Muscle of back (tissue), 11 donors: ENCODE results near the gene ZC3H4. TPM values are rescaled to one million over a fixed set of nuclear protein-coding genes. Genes with fewer than 3 reads are reported as not detected.
"Not testable (repeated sequence)": the region's sequence is repeated elsewhere in the genome, so short reads cannot be mapped to it uniquely, and the experiment has no call there.

Experiments used
- DNase-seq, 3 donors: peaks; one replicate each; pipeline versions ENCODE4 v3.0.0 to v3.0.0-alpha.2; 2013
- polyA plus RNA-seq, 10 donors: library from polyadenylated mRNA; unstranded; fragments of 120-200 nt; gene quantifications; one replicate each; pipeline ENCODE4 v1.2.1, GENCODE V29; 2013; ENCODE audit not compliant: insufficient read length in 10 of 10

Gene ZC3H4
- polyA plus RNA-seq, 10 donors, result 22.2 to 31.5 (median 25.2) TPM

DNA sequence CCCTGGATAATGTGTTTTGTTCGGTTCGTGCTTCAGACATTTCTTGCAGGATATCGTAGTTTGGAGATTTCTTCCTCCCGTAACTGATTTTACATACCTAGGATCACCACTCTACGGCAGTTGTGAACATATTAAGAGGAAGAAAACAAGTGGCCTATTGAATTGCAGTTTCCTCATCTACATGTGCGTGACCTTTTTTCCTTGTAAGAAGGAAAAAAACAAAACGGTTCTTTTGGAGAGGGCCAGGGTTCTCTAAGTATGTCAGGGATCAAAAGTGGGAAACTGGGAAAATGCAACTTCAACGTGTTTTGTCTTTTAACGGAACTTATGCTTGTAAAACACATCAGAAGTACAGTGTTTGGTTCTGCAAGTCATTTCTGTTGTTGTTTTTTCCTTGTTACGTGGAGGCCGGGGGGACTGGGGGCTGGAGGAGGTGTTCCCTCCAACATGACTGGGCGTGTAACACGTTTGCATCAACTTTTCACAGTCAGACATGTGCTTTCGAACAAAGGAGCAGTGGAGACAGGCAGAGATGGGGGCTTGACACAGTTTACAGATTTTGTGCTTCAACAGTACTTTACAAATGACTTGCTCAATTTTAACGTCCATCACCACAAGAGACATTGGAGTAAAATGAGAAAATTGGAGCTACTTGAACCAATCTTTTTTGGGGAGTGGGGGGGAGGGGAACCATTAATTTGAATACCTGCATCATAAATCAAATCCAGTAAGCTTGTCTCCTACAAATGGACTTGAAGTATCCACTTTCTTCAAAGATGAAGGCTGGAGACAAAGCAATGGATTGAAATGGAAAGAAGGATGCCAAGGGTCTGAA, 3.8 kb downstream of the ZC3H4 start:
- peak; percentile 50 to 79 (median 61) for DNase-seq

DNA sequence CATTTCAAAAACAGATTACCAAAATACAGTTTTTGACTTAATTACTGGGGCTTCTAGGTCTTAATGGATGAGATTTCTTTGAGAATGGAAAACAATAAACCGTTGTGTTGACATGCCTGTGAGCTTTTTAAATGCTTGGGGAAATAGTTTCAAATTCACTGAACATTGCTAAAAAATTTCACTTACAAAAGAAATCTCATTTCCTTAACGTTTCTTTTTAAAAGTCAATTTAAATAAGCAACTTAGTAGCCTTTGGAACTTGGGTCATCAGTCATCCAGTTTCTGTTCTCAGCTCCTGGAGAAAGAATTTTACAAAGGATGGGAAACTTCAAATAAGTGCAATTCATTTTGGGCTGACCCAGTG, 4.4 kb downstream of the ZC3H4 start:
- DNase-seq, result no peak

DNA sequence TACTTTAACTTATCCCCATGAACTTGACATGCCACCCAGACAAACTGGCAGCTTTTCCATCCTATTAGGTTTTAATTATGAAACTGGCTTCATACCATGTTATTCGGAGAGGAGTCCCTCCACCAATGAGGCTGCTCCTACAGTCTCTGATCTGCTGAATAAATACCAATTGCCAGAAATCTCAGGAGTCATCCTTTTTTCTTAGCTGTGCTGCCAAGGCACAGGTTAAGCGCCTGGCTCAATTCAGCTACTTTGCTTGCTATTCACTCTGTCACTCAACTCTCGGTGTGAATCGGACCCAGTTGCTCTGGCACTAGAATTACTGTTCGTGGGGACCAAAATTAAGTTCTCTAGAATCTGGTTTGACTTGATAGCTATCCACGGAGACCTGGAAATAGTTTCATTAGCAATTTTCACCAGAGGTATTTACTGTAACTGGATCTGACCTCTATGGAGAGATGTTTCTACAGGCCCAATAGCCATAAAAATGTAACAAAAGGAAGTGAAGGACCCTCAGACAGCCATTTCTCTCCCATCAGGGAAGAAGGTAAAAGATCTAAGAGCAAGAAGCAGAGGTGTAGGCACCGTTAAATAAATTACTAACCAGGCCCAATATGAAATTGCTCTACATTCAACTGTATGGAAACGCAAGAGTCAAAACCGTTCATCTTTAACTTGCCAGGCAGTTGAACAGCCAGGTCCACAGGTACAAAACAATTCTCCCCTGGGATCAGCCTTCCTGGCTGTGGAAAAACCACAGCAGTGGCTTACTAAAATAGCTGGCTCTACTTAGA, 5.4 kb downstream of the ZC3H4 start:
- no peak for DNase-seq

DNA sequence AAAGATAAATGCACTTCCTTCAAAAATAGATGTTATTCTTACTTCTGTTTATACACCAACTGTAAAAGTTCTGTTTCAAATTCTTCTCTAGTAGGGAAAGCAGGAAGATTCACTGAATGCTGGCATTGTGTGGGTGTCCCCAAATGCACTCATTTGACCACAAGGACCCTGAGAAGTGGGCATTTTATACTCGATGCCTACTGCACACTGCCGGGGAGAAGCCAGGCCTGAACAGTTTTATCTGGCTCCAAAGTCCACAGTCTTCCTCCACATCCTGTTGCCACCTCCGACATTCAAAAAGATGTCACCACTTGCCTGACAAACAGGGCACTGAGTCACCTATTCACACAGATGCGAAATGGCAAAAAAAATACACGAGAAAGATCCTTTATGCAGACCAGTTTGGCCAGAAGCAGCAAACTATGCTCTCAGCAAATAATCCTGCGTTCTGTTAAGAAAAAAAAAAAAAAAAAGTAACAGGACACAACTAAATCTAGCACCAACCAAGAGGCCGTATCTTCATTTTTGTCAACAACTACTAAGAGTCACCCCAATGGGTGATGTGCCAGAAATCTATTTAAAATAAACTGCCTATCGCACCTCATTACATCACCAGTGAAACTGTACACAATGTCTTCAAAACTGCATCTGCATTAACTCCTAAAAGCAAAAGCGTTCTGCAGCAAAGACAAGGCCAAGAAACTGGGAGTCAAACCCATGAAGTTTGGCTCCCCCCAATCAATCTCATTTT, 6.2 kb downstream of the ZC3H4 start:
- no peak for DNase-seq

DNA sequence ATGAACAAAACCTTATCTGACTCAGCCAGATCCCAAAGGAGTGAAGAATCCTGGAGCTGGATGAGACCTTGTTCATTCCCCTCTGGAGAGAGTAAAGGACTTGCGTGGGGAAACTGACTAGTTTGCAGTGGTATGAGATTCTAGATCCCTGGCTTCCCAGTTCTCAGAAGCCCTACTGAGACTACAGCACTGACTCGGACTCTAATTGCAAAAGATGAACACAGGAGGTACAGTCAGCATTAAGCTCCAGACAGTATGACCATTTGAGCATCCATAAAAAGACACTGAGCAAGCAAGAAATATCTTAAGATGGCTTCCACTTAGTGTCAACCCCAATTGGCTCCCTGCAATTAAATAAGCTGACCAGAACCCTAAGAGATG, 6.8 kb downstream of the ZC3H4 start:
- DNase-seq, result no peak

DNA sequence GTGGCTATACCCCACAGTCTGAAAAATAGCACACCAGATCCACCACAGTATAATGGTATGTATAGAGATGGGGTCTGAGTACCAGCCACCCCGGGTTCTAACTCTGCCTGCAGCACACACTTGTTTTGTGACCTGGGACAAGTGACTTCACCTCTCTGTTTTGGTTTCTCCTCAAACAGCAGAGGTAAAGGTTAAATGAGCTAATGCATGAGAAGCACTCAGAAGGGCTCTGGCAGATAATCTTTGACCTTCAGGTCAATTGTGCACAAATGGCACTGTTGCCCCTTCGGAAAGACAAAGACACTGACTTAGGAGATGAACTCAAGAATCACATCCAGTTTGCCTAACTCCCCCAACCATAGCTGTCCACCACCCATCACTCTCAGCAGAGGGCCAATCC, 7.7 kb downstream of the ZC3H4 start:
- DNase-seq, result no peak

DNA sequence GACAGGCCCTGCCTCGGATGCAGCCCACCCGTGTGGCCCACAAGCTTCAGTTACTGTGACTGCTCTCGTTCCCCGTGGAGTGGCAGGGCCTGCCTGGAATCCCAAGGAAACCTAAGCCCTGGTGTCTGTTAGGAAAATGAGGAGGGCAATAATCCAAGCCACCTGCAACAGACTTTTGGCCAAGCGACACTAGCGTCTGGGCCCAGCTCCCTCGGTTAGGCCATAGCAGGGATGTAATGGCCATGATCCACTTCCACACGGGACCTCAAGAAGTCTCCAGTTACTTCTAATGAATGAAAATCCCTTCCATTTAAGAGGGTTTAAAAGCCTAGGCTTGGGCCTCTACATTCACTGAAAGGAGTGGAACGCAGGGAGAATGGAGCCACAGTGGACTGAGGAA, 8.9 kb downstream of the ZC3H4 start:
- peak in 2 of 3 donors; percentile 62 to 77 for DNase-seq

DNA sequence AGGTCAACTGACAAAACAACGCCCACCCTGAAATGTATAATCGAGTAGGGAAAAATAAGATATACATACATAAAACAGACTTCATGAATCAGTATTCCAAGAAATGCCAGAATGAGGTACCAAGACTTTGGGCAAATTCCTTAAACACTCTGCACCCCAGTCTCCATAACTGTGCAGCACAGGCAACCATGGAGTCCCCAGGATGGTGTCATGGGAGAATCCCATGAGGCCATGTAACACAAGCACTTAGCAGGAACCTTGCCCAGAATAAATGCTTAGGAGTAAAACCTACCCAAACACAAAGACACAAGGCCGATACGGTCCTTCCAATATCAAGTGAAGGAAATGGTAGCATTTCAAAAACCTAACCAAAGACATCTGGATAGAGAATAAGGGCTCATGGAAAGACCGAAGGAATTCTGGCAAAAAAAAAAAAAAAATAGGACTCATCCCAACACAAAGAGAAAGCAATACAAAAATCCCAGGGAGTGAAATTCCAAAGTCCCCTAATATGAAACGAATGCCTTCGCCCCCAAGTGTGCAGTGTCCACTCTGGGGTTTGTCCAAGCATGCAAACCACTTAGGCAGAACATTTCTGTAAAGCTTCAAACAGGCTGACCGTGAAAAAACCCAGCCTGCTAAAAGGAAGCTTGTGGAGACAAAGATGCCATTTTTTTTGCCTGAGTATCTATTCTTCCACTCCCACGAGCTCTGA, 11.1 kb downstream of the ZC3H4 start:
- DNase-seq, result no peak

DNA sequence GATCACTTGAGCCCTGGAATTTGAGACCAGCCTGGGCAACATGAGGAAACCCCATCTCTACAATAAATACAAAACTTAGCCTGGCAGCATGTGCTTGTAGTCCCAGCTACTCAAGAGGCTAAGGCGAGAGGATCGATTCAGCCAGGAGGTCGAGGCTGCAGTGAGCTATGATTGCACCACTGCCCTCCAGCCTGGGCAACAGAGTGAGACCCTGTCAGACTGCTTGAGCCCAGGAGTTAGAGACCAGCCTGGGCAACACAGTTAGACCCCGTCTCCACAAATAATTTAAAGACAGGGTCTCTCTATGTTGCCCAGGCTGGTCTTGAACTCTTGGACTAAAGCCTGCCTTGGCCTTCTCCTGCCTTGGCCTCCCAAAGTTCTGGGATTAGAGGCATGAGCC, 12.5 kb downstream of the ZC3H4 start:
- DNase-seq, result not testable (repeated sequence)

DNA sequence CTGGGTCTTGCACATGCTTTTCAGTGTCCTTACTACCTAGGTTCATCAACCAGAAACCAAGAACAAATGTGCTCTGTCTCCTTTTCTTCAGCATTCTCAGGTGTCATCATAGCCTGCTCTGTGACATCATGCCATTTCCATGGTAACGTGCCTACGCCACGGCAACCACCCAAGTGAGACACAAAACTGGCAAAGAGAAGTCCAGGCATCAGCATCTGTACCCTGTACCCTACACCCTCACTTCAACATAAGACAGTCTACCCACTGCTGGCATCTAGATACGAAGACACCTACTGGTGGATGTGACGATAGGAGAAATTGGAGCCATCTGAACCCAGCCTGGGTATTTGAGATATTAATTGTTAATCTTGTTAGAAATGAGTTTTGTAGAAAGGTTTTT, 13.3 kb downstream of the ZC3H4 start:
- no peak for DNase-seq

DNA sequence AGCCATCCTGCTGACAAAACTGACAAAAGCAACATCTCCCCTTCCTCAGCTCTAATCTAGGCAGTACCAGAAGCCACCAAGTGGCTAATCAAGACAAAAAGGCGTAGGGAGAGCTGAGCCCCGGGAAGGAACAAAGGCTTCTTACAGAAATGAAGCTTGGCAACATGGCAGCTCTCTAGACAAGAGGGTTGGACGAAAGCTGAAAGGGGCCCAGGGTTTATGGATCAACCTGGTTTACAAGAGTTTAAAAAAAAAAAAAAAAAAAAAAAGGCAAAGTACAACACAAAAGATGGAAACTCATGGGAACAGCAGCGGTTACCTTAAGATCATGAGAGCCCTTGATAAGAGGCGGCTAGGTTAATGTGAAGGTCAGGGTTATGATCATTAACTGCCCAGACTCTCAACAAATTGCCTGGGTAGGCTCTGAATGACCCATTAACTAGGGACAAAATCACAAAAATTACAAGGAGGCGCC, 14.0 kb downstream of the ZC3H4 start:
- DNase-seq, result no peak

DNA sequence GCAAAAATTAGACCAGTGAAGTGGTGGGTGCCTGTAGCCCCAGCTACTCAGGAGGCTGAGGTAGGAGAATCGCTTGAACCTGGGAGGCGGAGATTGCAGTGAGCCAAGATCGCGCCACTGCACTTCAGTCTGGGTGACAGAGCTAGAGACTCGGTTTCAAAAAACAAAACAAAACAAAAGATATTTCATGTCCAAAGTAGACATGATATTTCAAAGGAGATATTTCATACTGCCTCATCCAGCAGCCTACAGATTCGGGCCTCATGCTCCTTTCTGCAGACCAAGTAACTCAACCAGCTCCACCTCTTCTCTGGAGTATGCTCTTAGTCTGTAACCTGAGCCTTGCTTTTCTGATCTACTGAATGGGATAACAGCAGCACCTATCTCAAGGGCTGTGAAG, 15.0 kb downstream of the ZC3H4 start:
- no peak for DNase-seq

DNA sequence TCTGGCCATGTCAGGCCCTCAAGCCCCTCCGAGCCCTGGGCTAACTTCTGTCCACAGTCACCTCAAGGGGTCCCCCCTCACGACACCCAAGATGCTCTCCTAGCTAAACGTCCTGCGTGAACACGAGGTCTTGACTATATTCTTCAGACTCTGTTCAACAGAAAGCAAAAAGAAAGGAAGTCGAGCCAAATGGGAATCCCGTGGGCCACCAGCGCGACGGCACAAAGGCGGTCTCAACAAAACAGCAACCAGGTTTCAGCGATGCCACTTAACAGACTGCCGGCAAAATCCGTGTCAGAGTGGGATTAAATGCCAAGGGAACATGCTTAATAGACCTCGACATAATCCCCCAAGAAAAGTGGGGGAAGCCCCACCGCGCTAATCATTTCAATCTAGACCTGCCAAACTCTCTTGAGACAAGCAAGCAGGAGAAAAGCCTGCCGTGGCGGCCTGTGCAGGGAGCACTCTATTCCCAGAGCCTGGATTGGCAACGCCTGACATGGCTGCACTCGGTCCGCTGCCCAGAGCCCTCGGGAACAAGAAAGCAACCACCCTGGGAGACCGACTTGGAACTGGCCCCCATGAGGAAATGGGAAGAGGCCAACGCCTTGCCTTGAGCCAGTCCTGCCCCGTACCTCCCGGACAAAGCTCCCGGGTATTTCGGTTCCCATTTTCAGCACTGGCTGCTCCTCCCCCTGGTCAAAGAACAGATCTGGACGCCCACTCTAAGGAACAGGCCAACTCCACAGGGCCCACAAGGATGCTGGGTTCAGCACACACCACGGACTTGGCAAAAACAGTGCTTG, 16.0 kb downstream of the ZC3H4 start:
- no peak for DNase-seq

DNA sequence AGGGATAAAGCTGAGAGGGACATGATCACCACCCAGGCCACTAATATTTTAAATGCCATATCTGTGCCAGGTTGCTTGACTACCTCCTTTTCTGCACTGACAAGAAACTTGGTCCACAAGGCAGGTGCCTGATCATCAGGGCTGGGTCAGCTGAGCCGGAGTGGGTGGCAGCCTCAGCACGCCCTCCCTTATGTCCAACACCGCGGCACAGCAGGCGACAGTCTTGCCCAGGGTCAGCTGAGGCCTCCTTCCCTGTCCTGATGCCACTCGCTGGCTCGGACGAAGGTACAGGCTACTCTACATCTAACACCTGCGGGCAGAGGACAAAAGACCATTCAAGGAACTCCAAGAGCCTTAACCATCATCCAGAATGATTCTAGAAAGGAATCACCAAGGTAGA, 16.9 kb downstream of the ZC3H4 start:
- DNase-seq, result no peak

DNA sequence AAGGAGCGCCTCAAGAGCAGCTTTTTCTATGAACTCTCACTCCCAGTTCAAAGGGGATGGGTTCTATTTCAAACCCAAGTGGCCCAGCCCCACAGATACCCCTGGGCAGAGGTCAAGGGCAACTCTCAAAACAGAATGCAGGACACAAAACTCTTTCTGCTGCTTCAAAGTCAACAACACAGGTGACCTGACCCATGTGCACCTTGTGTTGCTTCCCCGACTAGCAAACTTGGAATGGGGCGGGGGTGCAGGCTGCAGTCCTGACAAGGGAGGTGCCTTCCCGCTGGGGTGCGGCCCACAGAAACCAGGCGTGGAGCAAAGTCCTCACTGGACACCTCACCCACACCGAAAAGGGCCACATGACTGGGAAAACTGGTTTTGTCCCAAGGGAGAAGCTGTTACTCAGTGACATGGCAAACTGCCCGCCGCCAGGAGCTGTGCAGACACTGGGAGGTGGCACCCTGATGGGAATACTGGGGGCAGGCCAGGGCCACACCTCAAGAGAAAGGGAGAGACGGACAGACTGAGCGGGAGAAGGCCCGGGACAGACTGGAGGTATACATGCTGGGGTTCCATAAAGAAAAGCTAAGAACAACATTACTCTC, 17.4 kb downstream of the ZC3H4 start:
- DNase-seq, result no peak

DNA sequence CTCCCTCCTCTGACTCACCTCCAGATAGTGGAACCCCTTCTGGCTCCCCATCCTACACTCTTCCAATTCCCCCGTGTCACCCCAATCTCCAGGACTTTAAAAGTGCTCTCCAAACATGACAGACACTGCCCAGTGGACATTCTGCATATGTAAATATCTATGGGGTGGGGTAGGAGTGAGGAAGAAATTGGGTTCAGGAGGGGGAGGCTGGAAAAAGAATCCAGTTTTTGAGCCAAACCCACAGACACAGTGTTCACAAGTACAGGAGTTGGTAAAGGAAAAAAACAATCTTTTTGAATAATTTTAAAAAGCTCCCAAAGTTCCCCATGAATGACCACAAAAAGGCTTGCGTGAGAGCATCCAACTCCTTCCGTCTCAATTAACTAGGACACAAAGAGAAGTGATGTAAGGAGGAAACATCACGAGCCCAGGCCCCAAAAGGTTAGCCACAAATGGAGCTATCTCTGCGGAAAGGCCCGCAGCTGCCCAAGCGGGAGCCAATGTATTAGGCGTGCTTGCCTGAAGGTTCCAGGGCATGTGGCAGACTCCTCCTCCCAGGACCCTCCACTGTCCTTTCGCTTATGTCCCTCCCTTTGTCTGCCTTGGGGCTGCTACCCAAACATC, 18.0 kb downstream of the ZC3H4 start:
- no peak for DNase-seq

DNA sequence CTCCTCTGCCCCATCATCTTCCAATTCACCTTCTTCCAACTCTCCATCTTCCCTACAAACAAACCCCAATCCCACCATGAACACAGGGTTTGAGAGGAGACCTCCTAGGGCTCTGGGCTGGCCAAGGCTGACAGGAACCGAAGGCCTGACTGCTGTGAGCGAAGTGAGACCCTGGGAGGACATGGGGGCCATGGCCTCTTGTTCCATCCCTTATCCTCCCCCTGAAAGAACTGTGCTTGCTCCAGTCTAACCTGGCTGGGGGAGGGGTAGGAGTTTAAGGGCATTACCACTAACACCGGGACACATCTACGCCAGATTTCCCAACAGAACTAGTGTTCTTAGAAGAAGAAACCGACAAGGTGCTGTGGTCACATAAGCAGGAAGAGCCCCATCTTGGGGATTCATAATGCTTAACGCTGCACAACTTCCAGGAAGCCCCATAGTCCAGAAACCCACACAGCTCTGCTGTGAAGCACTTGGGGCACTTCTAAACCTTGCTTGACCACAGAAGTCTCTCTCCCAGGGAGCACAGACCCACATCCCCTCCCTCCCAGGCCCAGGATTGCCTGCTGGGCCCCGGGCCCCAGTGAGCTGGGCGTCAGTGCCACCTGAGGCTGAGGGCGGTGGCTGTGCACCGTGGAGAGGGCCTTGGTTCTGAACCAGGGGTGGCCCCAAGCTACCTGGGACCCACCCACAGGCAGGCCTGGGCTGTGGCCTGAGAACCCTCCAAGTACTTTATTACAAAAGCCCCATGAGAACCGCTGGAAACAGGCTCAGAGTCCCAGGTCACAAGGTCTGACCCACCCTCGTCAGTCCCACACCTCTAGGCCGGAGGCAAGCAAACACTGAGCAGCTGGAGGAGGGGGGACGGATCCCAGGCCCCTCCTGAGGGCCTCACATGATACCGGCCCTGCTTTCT, 18.8 kb downstream of the ZC3H4 start:
- no peak for DNase-seq

DNA sequence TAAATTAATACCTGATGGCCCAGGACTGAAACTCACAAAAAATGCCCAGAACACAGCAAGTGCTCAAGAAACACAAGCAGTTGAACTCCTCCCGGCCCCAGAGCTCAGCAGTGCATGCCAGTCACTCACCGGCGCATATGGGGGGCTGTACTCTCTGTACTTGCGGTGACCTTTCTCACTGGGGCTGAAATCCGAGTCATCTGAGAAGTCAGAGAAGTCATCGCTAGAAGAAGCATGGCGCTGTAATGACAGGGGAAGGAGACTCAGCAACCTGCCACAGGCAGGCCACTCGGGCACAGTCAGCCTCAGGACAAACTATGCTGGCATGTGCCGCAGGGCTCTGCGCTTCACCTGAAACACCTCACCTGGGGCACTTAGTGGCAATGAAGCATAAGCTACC, 19.7 kb downstream of the ZC3H4 start:
- no peak for DNase-seq

DNA sequence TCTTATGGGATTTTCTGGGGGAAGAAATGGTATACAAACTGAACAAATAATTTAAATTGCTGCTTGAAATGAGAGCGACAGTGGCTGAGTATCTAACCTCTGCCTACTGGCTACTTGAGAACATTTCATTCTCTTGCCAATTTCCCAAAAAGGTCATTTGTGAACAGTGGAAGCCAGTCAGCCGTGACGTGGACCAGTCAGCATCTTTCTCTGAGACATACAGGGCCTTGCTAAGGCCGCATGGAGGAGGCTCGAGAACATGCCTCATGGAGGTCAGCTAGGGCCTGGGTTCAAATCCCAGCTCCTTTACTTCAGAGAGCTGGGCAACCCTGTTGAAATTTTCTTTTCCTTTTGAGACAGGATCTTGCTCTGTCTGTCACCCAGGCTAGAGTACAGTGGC, 20.3 kb downstream of the ZC3H4 start:
- no peak for DNase-seq
